NCI-H1436 (cell line): ENCODE results near the gene SLC8A2.
"Not testable (repeated sequence)": the region's sequence is repeated elsewhere in the genome, so short reads cannot be mapped to it uniquely, and the experiment has no call there.

Experiments used
- DNase-seq: peaks from one replicate; lab custom pipeline; 2025; lab: John Stamatoyannopoulos, UW

Gene SLC8A2

DNA sequence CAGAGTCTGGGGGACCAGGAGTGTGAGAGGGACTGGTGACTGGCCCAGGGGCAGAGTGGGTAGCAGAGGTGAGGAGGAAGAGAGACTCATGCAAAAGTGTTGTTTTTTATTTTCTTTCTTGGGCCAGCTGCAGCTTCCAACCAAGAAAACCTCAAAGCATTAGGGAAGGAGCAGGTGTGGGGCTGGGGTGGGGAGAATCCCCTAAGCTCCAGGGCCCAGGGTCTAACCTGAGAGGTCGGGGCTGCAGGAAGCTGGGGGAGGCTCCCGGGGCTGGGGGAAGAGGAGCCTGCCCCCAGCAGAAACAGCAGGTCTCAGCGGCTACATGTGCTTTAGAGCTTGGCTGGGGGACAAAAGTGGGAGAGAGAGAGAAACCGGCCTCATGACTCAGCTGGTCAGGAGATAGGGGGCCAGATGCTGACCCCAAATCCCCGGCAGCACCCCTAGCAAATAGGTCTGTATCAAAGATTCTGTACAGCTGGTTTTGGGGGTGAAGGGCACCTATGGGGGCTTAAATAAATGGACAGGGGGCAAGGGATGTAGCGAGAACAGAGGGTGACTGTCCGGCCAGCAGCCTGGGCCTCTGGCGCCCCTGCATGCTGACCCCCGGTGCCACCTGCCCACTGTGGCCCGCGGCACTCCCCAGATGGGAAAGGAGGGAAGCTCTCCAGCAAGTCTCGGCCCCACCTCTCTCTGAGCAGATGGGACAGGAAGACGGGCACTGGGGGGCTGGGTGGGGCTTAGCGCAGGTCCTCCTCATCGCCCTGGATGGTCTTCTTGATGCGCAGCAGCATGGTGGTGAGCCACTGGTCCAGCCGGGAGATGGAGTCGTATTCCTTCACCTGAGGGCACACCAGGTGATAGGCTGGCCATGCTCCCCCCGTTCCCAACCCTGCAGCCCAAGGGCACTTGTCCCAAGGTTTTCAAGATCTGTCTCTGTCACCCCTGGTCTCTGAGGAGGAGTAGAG lies 16.1 kb upstream of the SLC8A2 start:
- DNase-seq: no peak

DNA sequence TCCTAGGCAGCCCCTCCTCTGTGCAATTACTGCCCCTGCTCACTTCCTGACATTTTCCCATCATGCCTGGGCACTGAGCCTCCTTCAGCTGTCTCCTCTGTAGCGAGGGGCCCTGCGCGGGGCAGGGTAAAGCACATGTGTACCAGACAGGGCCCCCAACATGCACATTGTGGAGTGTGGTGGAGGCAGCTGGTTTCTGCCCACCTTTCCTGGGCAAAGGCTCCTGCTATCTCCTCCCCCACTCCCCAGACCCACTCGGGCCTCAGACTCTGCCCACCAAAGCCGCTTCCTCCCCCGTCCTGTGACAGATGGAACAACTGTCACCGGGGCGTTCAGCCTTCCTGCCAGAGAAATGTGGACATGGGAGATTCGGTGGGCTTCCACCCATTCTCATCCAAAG lies 15.2 kb upstream of the SLC8A2 start:
- DNase-seq: no peak

DNA sequence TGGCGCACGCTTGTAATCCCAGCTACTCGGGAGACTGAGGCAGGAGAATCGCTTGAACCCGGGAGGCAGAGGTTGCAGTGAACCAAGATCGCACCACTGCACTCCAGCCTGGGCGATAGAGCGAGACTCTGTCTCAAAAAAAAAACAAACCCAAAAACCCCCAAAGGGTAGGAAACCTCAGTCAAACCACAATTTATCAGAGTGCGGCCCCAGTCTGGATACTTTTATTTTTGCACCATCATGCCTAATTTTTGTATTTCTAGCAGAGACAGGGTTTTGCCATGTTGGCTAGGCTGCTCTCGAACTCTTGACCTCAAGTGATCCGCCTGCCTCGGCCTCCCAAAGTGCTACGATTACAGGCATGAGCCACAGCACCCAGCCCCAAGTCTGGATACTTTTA lies 14.5 kb upstream of the SLC8A2 start:
- not testable (repeated sequence) for DNase-seq

DNA sequence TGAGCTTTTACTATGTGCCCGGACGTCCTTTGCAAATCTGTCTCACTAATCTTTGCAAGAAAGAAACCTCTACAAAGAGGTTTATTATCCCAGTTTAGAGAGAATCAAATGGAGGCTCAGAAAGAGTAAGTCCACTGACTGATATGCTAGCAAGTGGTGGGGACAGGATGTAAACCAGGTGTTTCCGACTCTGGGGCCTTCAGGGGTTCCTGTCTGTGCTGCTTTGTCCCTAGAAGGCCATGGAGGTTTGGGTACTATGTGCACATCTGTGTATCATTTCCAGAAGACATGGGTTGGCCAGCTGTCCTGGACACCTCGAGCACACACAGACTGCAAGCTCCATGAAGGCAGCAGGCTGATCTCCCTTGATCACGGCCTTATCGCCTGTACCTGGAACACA lies 13.5 kb upstream of the SLC8A2 start:
- no peak for DNase-seq

DNA sequence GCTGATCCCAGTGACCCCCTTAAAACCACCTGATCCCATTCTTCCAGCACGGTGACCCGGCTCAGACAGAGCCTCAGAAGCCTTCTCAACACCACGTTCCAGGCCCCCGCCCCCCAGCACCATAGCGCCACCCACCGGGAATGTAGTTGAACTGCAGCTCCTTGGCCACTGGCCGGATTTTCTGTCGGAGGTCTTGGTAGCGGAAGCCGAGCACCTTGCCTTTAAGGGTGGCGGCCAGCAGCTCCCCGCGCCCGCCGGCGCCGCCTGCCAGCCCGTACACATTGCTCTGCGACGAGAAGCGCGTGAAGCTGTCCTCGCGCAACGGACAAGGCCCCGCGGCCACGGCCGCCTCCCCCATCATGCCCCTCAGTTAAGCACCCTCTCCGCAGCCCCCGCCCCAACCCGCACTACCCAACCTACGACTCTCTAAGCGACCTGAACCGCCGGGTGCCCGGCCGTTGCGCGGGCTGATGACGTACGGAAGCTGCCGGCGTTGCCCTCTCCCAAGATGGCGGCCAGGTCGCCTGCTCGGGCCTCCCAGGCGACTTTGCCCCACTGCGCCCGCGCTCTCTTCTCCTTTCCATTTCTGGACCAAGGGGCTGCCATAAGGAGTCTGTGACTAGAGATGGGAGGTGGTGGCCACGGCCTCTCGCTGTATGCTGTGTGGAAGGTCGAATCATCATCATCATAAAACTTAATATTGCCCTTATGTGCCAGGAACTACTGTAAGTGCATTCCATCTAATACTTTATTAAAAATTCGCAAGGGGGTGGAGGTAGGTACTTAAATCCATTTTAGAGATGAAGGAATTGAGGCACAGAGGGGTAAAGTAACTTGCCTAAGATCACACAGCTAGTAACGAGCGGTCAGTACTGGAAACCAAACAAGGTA lies 12.4 kb upstream of the SLC8A2 start, which contains the start of gene KPTN:
Gene KPTN, minus strand, starts transcription at position 420 of the 891 bp plus-strand sequence. Its CDS starts 59 bp downstream, at position 361.
- DNase-seq: peak; percentile 78

DNA sequence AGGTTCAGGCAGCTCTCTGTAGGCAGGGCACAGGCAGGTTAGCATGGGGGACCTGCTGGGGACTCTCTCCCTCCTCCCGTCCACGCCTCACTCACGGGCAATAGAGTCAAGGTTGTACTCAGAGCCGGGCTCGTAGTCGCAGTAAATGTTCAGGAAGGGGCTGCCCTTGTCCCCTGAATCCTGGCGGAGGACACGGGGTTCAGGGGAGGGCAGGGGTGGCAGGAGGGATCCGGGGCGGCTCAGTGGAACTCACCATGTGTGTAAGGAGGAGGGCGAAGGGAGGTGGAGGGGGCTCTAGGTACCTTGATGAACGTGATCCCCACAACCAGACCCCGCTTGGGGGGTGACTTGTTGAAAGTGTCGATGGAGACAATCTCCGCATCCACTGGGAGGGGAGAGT lies 11.5 kb upstream of the SLC8A2 start:
- no peak for DNase-seq

DNA sequence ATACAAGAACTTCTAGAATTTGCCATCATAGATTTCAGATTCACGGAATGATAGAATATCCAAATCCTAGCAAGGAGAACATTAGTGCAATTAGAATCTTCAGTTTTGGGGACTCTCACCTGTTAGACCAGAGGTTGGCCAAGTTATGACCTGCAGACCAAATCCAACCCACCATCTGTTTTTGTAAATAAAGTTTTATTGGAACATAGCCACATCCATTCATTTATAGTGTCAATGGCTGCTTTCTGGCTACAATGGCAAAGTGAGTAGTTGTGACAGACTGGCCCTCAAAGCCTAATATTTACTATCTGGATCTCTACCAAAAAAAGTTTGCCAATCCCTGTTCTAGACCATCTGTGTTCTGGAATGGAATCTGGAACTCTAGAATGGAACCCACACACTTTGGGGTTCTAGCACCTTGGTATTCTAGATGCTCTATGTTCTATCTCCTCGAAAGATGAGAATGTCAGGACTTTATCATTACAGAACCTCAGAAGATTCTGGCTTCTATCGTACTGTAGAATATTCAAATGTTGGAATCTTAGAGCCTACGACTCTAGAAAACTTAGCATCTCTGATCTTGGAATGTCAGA lies 9.9 kb upstream of the SLC8A2 start:
- DNase-seq: no peak

DNA sequence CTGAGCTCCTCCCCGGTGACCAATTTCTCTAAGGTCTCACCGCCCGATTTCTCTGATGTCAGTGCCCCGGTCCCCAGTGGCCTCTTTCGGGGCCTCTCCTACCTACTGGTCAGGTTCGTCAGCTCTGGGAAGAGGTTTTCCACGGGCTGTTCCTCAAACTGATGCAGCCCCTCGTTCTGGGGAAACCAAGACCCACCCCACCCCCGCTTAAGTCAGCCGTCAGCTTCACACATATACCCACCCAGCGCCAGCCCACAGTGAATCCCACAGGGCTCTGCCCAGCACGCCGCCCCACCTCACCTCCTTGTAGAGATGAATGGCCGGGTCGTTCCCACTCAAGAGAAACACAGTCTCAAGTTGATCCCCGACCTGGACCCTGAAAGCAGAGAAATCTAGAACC lies 9.0 kb upstream of the SLC8A2 start:
- no peak for DNase-seq

DNA sequence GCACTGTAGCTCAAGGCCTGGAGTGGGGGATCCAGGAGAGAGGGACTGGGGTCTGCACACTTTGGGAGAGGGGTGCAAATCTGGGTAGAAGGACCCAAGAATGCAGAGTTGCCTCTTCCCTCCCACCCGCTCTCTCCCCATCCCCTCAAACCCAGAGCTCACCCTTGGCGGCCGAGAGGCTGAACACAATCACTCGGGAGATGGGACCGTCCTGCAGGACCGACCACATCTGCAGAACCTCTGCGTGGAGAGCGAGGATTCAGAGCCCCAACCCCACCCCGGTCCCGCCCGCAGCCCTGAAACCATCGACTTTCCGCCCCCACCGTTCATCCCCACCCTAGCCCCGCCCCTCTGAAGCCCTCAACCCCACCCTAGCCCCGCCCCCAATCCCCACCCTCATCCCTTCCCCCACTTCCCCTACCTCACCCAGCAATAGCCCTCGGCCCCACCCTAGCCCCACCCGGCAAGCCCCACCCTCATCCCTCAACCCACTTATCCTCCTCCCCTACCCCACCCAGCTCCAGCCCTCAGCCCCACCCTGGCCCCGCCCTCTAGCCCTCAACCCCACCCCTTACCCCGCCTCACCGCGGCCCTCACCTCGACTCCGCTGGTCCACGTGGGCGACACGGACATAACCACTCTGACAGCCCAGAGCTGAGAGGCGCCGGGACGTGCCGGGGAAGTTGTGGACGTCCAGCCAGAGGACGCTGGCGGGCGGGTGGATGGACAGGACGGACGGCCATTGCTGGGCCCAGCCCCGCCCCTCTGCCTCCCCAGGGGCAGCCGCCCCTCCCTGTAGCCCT lies 8.2 kb upstream of the SLC8A2 start:
- DNase-seq: no peak

DNA sequence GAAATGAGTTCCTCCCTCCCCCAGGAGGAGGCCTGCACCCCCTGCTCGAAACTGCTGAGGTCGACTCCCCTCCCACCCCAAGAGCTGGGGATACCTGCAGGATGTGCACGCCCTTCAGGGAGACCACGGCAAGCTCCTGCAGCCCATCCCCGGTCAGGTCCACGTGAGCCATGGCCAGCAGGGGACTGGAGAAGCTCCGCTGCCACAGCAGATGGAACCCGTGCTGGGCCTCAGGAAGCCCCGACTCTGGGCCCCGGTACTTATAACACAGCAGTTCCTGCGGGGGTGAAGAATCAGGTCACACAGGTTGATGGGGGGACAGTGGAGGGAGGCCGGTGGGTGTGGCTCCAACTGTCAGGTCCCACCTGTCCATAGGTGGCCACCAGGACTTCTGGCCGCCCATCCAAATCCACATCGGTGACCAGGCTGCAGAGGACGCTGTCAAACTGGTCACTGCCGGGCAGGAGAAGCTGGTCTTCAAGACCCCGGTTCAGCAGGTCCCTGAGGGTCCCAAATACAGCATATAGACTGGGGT lies 4.8 kb upstream of the SLC8A2 start:
- no peak for DNase-seq

DNA sequence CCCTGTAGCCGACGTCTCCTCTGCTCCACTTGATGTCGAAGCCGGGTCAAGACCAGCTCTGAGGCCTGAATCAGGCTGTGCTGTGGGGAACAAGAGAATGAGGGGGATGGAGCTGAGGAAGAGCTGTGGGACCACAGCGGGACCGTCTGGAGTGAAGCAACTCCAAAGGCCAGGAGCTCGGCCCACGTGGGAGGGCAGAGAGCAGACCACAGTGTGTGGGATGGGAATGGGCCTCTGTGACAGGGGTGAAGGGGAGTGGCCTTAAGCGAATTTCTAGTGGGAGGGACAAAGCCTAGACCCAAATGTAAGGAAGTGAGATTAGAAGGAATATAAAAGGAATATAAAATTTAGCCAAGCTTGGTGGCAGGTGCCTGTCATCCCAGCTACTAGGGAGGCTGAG lies 3.8 kb upstream of the SLC8A2 start:
- no peak for DNase-seq

DNA sequence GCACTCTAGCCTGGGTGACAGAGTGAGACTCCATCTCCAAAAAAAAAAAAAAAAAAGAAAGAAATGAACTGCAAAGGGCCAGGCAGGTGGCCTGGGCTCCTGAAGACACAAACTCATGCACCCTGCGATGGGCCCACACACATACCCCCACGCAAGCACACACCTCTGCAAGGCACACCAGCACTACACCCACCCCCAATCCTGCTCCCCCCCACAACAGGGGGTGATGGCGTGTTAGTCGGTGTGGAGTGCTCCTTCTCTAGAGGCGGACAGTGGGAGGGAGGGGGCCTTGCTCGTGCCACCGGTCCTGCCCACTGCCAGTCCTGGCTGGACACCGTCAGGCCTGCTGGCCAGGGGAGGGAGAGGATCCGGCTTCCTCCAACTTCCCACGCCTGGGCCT lies 1.6 kb upstream of the SLC8A2 start:
- DNase-seq: no peak

DNA sequence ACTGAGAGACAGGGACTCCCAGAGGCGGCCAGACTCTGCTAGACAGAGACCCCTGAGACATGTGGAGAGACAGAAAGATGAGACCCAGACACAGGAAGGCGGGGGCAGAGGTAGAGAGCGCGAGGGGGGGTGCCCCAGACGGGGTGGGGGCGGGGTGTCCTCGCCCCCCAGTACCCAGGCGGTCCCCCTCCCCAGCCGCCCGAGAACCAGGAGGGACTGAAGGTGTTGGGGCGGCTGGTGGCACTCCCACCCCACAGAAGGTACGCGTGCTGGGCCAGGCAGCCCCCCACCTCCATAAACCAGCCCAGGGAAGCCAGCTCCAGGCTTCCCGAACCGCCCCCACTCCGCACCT lies 336 bp downstream of the SLC8A2 start:
- DNase-seq: no peak

DNA sequence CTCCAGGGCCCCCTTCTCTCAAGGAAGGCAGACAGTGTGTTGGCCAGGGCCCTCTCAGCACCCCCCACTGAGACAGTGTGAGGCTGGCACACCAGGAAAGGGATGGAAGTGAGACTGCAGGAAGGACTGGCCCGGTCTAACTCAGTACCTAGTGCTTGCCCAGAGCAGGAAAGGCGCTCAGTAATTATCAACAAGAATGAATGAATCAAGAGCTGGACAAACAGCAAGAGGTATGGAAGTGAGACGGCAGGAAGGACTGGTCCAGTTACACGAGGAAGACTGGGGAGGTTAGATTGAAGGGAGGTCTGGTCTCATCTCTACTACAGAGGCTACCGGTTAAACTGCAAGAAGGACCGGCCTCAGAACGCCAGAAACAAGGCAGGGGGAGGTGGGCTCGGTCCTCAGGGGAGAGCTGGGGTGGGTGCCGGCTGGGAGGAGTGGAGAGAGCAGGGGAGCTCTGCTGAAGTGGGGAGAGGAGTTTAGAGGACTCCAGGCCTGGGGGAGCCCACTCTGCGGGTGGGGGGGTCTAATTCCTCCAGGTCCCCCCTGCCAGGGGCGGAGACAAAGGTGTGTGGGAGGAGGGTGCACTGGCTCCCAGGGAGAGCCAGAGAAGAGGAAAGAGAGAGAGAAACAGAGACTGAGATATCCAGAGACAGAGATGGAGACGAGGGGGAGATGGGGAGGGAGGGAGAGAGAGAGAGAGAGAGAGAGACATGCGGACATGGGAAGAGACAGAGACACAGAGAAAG lies 1.1 kb downstream of the SLC8A2 start:
- DNase-seq: no peak

DNA sequence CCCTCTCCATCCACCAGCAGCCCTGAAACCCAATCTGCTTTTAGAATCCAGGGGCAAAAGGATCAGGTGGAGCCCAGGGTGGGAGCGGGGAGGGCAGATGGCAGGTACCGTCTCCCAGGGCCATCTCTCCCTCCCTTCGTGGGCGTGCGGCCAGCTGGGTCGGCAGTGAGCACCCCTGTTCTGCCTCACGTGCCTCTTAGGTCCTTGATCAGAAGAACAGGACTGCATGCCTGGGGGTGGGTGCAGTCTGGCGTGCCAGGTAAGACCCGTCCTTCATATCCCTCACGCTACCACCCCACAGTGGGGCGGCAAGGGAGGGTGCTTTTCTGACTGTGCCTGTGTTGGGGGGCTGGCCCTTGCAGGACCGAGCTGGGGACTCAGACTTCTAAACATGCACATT lies 2.0 kb downstream of the SLC8A2 start:
- DNase-seq: no peak

DNA sequence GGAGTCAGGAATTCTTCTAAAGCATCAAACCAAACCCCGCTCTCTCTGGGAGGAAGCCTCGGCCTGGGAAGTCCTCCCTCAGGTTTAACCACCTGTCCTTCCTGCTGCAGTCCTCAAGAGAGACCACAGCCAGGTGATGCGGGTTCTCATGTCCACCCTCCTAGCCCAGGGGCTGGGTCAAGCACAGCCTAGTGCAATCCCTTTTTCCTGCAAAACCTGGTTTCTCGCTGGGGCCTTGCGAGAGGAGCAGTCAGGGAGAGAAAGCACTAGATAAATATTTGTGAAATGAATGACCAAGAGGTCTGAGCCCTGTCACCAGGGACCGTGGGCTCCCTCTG lies 2.4 kb downstream of the SLC8A2 start:
- no peak for DNase-seq

DNA sequence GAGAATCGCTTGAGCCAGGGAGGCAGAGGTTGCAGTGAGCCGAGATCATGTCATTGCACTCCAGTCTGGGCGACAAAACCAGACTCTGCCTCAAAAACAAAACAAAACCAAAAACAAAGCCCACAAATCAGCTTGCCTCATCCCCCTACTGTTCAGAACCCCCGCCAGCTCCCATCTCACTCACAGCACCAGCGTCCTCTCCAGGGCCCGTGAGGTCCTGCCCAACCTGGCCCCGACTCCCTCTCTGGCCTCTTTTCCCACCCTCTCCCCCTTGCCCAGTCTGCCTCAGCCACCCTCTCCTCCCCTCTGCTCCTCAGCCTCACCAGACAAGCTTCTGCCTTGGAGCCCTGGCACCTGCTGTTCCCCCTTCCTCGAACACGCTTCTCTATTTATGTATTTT lies 3.8 kb downstream of the SLC8A2 start:
- no peak for DNase-seq

DNA sequence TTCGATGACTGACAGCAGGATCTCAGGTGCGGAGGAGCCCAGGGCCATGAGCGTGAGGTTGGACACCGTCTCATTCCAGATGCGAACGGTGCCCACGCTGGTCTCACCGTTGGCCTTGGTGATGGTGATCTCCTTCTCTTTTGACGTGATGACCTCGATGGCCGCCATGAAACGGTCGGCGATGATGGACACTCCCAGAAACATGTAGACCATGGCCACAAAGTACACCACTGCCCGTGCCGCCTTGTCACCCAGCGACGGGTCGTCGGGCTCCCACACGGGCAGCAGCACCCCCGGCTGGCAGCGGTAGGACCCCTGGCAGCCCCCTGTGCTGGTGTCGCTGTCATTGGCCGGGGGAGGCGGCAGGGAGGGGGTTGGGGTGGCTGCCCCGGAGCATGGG lies 5.7 kb downstream of the SLC8A2 start:
- no peak for DNase-seq

DNA sequence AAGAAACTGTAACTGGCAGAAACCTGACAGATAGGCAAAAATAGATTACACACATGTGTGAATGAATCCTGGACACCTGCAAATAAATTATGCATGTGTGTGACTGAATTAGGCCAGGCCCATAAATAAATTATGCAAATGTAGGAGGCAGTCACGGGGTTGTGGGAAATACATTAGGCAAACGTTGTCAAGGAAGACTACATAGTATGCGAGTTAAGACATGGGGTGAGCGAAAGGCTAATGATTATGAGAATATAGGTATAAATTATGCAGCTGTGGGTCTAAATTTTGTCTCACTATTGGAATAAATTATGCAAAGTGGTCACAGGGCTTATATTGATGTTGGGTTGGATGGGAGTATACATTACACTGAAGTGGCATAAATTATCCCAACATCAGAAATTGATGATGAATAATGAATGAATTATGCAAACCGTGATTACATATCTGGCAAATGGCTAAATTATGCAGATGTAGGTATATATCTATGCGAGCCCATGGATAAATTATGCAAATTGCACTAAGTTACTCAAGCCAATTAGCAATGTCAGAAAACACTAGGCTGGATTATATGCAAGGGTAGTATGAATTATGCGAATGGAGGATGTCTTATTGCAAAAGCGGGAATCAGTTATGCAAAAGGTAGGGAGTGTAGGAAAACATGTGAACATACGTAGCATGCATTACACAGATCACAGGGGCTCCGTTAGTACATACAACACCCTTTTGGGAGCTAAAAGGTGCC lies 6.8 kb downstream of the SLC8A2 start:
- DNase-seq: no peak

DNA sequence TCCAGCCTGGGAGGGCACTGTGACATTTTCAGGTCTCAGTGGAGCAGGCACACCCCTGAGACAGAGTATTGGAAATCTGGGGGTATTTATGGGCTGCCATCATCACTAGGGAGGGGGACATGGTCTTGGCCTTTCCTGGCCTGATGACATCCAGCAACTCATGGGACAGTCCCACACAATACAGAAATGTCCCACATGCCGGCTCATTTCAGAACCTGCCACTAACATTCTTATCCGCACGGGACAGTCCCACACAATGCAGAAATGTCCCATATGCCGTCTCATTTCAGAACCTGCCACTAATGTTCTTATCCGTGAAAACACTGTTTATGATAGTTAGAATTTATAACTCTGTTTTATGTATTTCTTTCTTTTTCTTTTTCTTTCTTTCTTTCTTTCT lies 9.8 kb downstream of the SLC8A2 start:
- no peak for DNase-seq
